HepG2 (cell line): ENCODE data around the gene PRPF4. TPM values are rescaled to one million over a fixed set of nuclear protein-coding genes. Genes with fewer than 3 reads are reported as not detected.
A peak's percentile ranks its signal among the peaks of the same experiment; 100 is the strongest.

Experiments
- ARNT ChIP-seq: fragments of 450-650 bp; IDR thresholded peaks from 2 replicates; pipeline ENCODE4 v1.6.1; 2017
- ATF7-NPFF ChIP-seq: sonication (generic); formaldehyde crosslinking; IDR thresholded peaks from 2 replicates; pipeline ENCODE4 v1.8.1; 2023; ENCODE audit warnings: mild to moderate bottlenecking, low read depth, missing genetic modification reagents, moderate library complexity
- BCL3 ChIP-seq: sonication (generic); formaldehyde crosslinking; IDR thresholded peaks from 2 replicates; pipeline ENCODE4 v1.5.1; 2020; ENCODE audit warnings: mild to moderate bottlenecking, missing genetic modification reagents, moderate library complexity
- ETS1 ChIP-seq: sonication (generic); formaldehyde crosslinking; IDR thresholded peaks from 2 replicates; pipeline ENCODE4 v1.4.0; 2020; ENCODE audit warnings: missing genetic modification reagents
- FOXC1 ChIP-seq: sonication (generic); formaldehyde crosslinking; IDR thresholded peaks from 2 replicates; pipeline ENCODE4 v1.8.0; 2022; ENCODE audit warnings: mild to moderate bottlenecking, missing genetic modification reagents, borderline replicate concordance
- GLMP ChIP-seq: sonication (generic); formaldehyde crosslinking; IDR thresholded peaks from 2 replicates; pipeline ENCODE4 v1.9.0; 2021; ENCODE audit warnings: missing genetic modification reagents, mild to moderate bottlenecking, borderline replicate concordance
- GPN1 ChIP-seq: sonication (generic); formaldehyde crosslinking; IDR thresholded peaks from 2 replicates; pipeline ENCODE4 v1.5.1; 2020; ENCODE audit warnings: missing genetic modification reagents, borderline replicate concordance
- HMG20B ChIP-seq: conservative IDR thresholded peaks from 2 replicates; pipeline ENCODE4 v1.6.1; 2016; ENCODE audit warnings: missing genetic modification reagents, missing compliant biosample characterization
- HOXA9 ChIP-seq: sonication (generic); formaldehyde crosslinking; IDR thresholded peaks from 2 replicates; pipeline ENCODE4 v1.8.1; 2022; ENCODE audit warnings: missing genetic modification reagents, mild to moderate bottlenecking, moderate library complexity, borderline replicate concordance
- KDM5A ChIP-seq: fragments of 200-600 bp; sonication (generic); IDR thresholded peaks from 2 replicates; pipeline ENCODE4 v1.7.0; 2018; ENCODE audit warnings: antibody characterized with exemption, mild to moderate bottlenecking, low read length, borderline replicate concordance
- MXD3 ChIP-seq: IDR thresholded peaks from 2 replicates; pipeline ENCODE4 v1.6.1; 2016; ENCODE audit warnings: mild to moderate bottlenecking, missing biosample characterization, missing genetic modification reagents
- NFATC3 ChIP-seq: sonication (generic); formaldehyde crosslinking; IDR thresholded peaks from 2 replicates; pipeline ENCODE4 v1.5.1; 2020; ENCODE audit warnings: mild to moderate bottlenecking, missing genetic modification reagents
- NR2F2 ChIP-seq: IDR thresholded peaks from 2 replicates; pipeline ENCODE4 v1.6.1; 2012; ENCODE audit warnings: low read depth, inconsistent platforms, borderline replicate concordance
- NRL ChIP-seq: sonication (generic); formaldehyde crosslinking; IDR thresholded peaks from 2 replicates; pipeline ENCODE4 v1.5.0; 2020; ENCODE audit warnings: missing genetic modification reagents, mild to moderate bottlenecking, moderate library complexity, borderline replicate concordance
- POGK ChIP-seq: sonication (generic); formaldehyde crosslinking; conservative IDR thresholded peaks from 2 replicates; pipeline ENCODE4 v1.8.0; 2022; ENCODE audit warnings: mild to moderate bottlenecking, moderate library complexity, missing genetic modification reagents
- SP2 ChIP-seq: sonication (generic); formaldehyde crosslinking; IDR thresholded peaks from 2 replicates; pipeline ENCODE4 v1.5.1; 2020; ENCODE audit warnings: mild to moderate bottlenecking, missing genetic modification reagents
- SRY ChIP-seq: sonication (generic); formaldehyde crosslinking; IDR thresholded peaks from 2 replicates; pipeline ENCODE4 v1.8.0; 2022; ENCODE audit warnings: mild to moderate bottlenecking, missing genetic modification reagents
- SYNCRIP ChIP-seq: fragments of 200-400 bp; formaldehyde crosslinking; IDR thresholded peaks from 2 replicates; pipeline ENCODE4 v1.6.1; 2018; ENCODE audit warnings: mild to moderate bottlenecking, low read depth, low read length; ENCODE audit not compliant: insufficient read depth
- ZEB1 ChIP-seq: IDR thresholded peaks from 2 replicates; pipeline ENCODE4 v1.6.1; 2012; ENCODE audit warnings: mild to moderate bottlenecking, low read depth, inconsistent platforms; ENCODE audit not compliant: insufficient replicate concordance
- ZNF567 ChIP-seq: sonication (generic); formaldehyde crosslinking; IDR thresholded peaks from 2 replicates; pipeline ENCODE4 v1.8.1; 2023; ENCODE audit warnings: mild to moderate bottlenecking, missing genetic modification reagents, borderline replicate concordance
- ZNF850 ChIP-seq: sonication (generic); formaldehyde crosslinking; conservative IDR thresholded peaks from 2 replicates; pipeline ENCODE4 v1.9.0; 2021; ENCODE audit warnings: mild to moderate bottlenecking, missing genetic modification reagents
- ZNF878 ChIP-seq: sonication (generic); formaldehyde crosslinking; IDR thresholded peaks from 2 replicates; pipeline ENCODE4 v1.8.1; 2023; ENCODE audit warnings: mild to moderate bottlenecking, missing genetic modification reagents, moderate library complexity
- ZSCAN22 ChIP-seq: sonication (generic); formaldehyde crosslinking; IDR thresholded peaks from 2 replicates; pipeline ENCODE4 v1.4.0; 2020; ENCODE audit warnings: mild to moderate bottlenecking, missing genetic modification reagents
- polyA plus RNA-seq, 8 experiments: library from polyadenylated mRNA; depleted of rRNA in 3 of 8; stranded (reverse) in 7 of 8; unstranded in 1 of 8; fragments of >200 nt; fragmentation: Illumina TruSeq in 4 of 8; extraction: Trizol in 4 of 8; gene quantifications; 2 replicates each; pipeline versions ENCODE4 v1.2.1 to v1.2.3, GENCODE V29; 2011 to 2016; ENCODE audit warnings: low read depth in 4 of 8, missing spikeins in 1 of 8, mixed read lengths in 1 of 8; ENCODE audit not compliant: insufficient read depth in 1 of 8
- total RNA-seq, 5 experiments: library from RNA; depleted of rRNA; stranded (reverse); fragments of >200 nt; fragmentation: Illumina TruSeq; extraction: Trizol; gene quantifications; 2 replicates each; pipeline ENCODE4 v1.2.3, GENCODE V29; 2016; ENCODE audit warnings: low read depth in 1 of 5

The PRPF4 gene
- total and polyA plus RNA-seq, 2 of the 13 experiments (the other 11 are each of a cell fraction or from before 2014, with no cell fraction given), result 10.3 to 49.0 TPM

GRCh38 chr9:113340011-113340699, 64.7 kb downstream of the PRPF4 start, which contains the start of gene WDR31 (continued):
- peak; percentile 92 for TF ChIP-seq POGK (CRISPR knock-in tag)
- peak; percentile 88 for TF ChIP-seq MXD3 (CRISPR knock-in tag)
- no peak for TF ChIP-seq SRY
- peak; percentile 76 for TF ChIP-seq ZEB1
- TF ChIP-seq KDM5A, result peak; percentile 89; the same call in 1 of the 2 replicates
- TF ChIP-seq BCL3 (CRISPR knock-in tag), result no peak
- TF ChIP-seq ATF7-NPFF, result peak; percentile 59
- no peak for TF ChIP-seq ZSCAN22 (CRISPR knock-in tag)
- TF ChIP-seq FOXC1 (CRISPR knock-in tag), result peak; percentile 65; the same call in 1 of the 2 replicates
- 0 out of 2 replicates have a peak, but pooled peaks have one; percentile 26 for TF ChIP-seq SP2 (CRISPR knock-in tag)
- TF ChIP-seq GLMP (CRISPR knock-in tag), result no peak
- 0 out of 2 replicates have a peak, but pooled peaks have one; percentile 29 for TF ChIP-seq ZNF567 (CRISPR knock-in tag)
- peak; percentile 33; the same call in 1 of the 2 replicates for TF ChIP-seq NRL (CRISPR knock-in tag)
- TF ChIP-seq NFATC3 (CRISPR knock-in tag), result no peak
- no peak for TF ChIP-seq HOXA9
- TF ChIP-seq HMG20B (CRISPR knock-in tag), result peak; percentile 78; the same call in 1 of the 2 replicates
- no peak; the same call in 1 of the 2 replicates for TF ChIP-seq ETS1 (CRISPR knock-in tag)
- no peak for TF ChIP-seq ARNT
- TF ChIP-seq NR2F2, result no peak
- 0 out of 2 replicates have a peak, but pooled peaks have one; percentile 64 for TF ChIP-seq ZNF850
- TF ChIP-seq ZNF878 (CRISPR knock-in tag), result no peak
- TF ChIP-seq GPN1 (CRISPR knock-in tag), result no peak
- no peak for TF ChIP-seq SYNCRIP
